ENCODE data around the gene PARP15. TPM values are rescaled to one million over a fixed set of nuclear protein-coding genes. Genes with fewer than 3 reads are reported as not detected.
"Not testable (repeated sequence)": the region's sequence is repeated elsewhere in the genome, so short reads cannot be mapped to it uniquely, and the experiment has no call there.

PARP15 gene
- total RNA-seq, 1 experiment from 2014 or later, result 0.10 TPM

GRCh38 chr3:122668930-122669730 lies 91.7 kb downstream of the PARP15 start:
- H3K9me3 ChIP-seq, result no peaks in the 10 kb centered on the region
- no peaks in the 10 kb centered on the region for H3K36me3 ChIP-seq
- no peaks in the 10 kb centered on the region for H3K27me3 ChIP-seq
- peak; percentile 71 for DNase-seq
- no peak overlapping the region for H3K4me3 ChIP-seq

- no peaks in the 10 kb centered on the region for H3K36me3 ChIP-seq
- no peak overlapping the region for H3K4me3 ChIP-seq
Measured at GRCh38 chr3:122671553-122671952, 94.1 kb downstream of the PARP15 start.

DNA sequence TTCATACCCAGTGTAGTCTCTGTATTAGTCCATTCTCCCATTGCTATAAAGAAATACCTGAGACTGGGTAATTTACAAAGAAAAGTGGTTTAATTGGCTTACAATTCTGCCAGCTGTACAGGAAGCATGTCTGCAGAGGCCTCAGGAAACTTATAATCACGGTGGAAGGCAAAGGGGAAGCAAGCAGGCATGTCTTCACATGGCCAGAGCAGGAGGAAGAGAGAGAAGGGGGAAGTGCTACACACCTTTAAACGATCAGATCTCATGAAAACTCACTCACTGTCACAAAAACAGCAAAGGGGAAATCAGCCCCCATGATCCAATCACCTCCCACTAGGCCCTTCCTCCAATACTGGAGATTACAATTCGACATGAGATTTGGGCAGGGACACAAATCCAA lies 96.9 kb downstream of the PARP15 start:
- no peaks in the 10 kb centered on the region for H3K36me3 ChIP-seq
- no peak for DNase-seq
- no peak overlapping the region for H3K4me3 ChIP-seq
- H3K9me3 ChIP-seq, result no peaks in the 10 kb centered on the region
- no peaks in the 10 kb centered on the region for H3K27me3 ChIP-seq

More at GRCh38 chr3:122671553-122671952, 94.1 kb downstream of the PARP15 start:
- Histone ChIP-seq H3K27me3 (no peaks in the 10 kb centered on the region), H3K9me3 (no peaks in the 10 kb centered on the region)
- DNase-seq, result no peak

DNA sequence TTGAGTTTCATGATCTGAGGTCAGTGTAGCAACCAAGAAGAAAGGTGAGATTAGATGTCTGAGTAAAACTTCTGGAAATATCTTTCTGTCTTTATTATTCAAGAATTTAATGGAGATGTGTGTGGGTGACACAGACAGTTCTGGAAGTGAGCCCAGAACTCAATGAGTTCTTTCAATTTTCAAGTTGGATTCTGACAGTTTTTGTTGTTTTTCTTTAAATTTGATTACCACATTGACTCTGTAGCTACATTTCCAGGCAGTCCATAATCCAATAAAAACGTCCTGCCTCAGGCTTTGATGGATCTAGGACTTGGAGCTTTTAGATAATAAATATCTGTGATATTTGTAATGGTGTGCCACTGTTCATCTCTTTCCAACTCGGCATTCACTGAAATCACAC lies 99.3 kb downstream of the PARP15 start:
- DNase-seq, result no peak
- no peaks in the 10 kb centered on the region for H3K27me3 ChIP-seq
- no peak overlapping the region for H3K4me3 ChIP-seq
- no peaks in the 10 kb centered on the region for H3K36me3 ChIP-seq
- no peaks in the 10 kb centered on the region for H3K9me3 ChIP-seq

GRCh38 chr3:122677216-122677615 lies 99.8 kb downstream of the PARP15 start:
- DNase-seq, result no peak
- Histone ChIP-seq H3K9me3 (no peaks in the 10 kb centered on the region), H3K4me3 (no peak overlapping the region), H3K27me3 (no peaks in the 10 kb centered on the region), H3K36me3 (no peaks in the 10 kb centered on the region)

- H3K36me3 ChIP-seq, result no peaks in the 10 kb centered on the region; the same call in 1 of the 2 replicates
- no peak for DNase-seq
- H3K27me3 ChIP-seq, result no peaks in the 10 kb centered on the region
- H3K9me3 ChIP-seq, result no peaks in the 10 kb centered on the region
- H3K4me3 ChIP-seq, result no peak overlapping the region
Measured at GRCh38 chr3:122678506-122678905, 101.1 kb downstream of the PARP15 start.

- no peaks in the 10 kb centered on the region for H3K9me3 ChIP-seq
- peak; percentile 84 for DNase-seq
- peak overlapping the region; percentile 86 for H3K4me3 ChIP-seq
Measured at GRCh38 chr3:122679085-122679881, 101.8 kb downstream of the PARP15 start.

GRCh38 chr3:122679882-122680474 lies 102.5 kb downstream of the PARP15 start:
- Histone ChIP-seq H3K27me3 (no peaks in the 10 kb centered on the region), H3K36me3 (no peaks in the 10 kb centered on the region; the same call in 1 of the 2 replicates), H3K4me3 (peak overlapping the region; percentile 86), H3K9me3 (no peaks in the 10 kb centered on the region)
- no peak for DNase-seq

More at GRCh38 chr3:122679085-122679881, 101.8 kb downstream of the PARP15 start:
- Histone ChIP-seq H3K27me3 (no peaks in the 10 kb centered on the region), H3K36me3 (no peaks in the 10 kb centered on the region; the same call in 1 of the 2 replicates)

- H3K4me3 ChIP-seq, result peak within 1 kb of the TSS; percentile 86
- H3K36me3 ChIP-seq, result peaks cover 2% of the 10 kb centered on the region
- DNase-seq, result peak; percentile 76
- no peaks in the 10 kb centered on the region for H3K9me3 ChIP-seq
- H3K27me3 ChIP-seq, result no peaks in the 10 kb centered on the region
Measured at GRCh38 chr3:122680475-122681283, 103.2 kb downstream of the PARP15 start, which contains the start of gene PARP14. TSS of gene PARP14 (plus strand) at chr3:122680839. CDS start at chr3:122680884, 45 bp downstream.

DNA sequence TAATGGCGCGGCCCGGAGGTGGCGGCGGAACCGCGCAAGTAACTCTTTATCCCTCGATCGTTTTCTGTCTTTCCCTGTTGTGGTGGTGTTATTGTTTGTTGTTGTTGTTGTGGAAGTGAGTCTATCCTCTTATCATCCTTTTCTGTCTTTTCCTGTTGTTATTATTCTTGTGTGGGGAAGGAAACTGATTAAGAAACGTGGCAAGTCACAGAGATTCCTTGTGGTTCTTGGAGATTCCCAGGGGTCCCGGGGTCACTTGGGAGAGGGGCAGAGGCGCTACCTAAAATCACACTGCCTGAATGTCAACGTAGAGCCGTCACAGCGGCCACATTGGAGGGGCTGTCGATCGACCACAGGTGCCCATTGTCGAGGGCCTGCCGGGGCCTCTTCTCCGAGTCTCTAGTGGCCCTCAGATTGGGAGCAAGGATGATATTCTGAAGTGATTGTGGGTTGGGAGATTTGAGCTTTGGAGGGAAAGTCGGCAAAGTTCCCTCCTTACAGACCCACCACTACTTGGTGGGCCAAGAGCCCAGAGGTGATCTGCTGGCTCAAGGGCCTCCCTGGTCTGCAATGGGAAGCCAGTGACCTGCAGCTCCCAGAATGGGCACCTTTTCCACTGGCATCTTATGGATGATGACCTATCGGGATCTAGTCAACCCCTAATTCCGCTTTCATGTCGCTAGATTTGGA lies 104.0 kb downstream of the PARP15 start:
- Histone ChIP-seq H3K27me3 (no peaks in the 10 kb centered on the region), H3K4me3 (peak overlapping the region; percentile 86), H3K36me3 (peaks cover 5% of the 10 kb centered on the region), H3K9me3 (no peaks in the 10 kb centered on the region)
- no peak for DNase-seq

GRCh38 chr3:122681974-122682409 lies 104.5 kb downstream of the PARP15 start:
- H3K9me3 ChIP-seq, result no peaks in the 10 kb centered on the region
- H3K4me3 ChIP-seq, result peak overlapping the region; percentile 86
- no peaks in the 10 kb centered on the region for H3K27me3 ChIP-seq
- DNase-seq, result no peak
- H3K36me3 ChIP-seq, result peaks cover 10% of the 10 kb centered on the region

DNA sequence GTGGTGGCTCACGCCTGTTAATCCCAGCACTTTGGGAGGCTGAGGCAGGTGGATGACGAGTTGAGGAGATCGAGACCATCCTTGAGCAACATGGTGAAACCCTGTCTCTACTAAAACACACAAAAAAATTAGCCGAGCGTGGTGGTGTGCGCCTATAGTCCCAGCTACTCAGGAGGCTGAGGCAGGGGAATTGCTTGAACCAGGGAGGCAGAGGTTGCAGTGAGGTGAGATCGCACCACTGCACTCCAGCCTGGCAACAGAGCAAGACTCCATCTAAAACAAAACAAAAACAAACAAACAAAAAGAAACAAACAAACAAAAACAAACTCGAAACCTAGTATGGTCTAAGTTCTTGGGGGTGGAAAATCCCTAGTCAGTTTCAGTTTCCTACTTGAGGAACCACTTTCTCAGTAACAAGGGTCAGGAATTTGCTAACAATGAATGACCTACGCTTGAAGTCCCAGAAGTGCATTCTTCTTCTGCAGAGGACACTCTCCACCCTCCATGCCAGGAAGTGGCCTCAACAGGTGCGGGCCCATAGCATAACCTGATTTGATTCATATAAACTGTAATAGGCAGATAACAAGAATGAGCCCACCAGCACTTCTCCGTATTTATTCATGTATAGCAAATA lies 105.4 kb downstream of the PARP15 start:
- H3K4me3 ChIP-seq, H3K27me3 ChIP-seq, H3K9me3 ChIP-seq, DNase-seq: not testable (repeated sequence)
- peaks cover 18% of the 10 kb centered on the region for H3K36me3 ChIP-seq

DNA sequence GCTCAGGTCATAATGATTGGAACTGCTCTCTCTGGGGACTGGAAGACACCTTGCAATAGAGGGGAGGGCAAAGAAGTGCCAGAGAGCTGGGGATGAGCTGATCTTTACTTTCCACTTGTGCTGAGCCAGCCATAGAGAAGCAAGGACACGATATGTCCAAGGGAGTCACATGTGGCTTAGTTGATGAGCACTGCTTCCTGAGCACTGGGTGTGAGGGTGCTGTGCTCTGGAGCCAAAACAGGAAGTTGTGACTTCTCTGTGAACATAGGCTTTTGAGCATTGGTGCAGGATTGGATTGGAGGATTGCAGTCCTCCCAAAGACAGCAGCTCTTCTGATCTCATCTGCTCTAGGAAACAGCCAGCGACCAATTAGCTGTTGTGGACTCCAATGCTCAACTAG lies 109.8 kb downstream of the PARP15 start:
- no peak for DNase-seq
- Histone ChIP-seq H3K27me3 (no peaks in the 10 kb centered on the region), H3K36me3 (peaks cover 24% of the 10 kb centered on the region), H3K9me3 (no peaks in the 10 kb centered on the region), H3K4me3 (no peak overlapping the region)

Data from MG63 (cell line).